K562 (cell line): ENCODE results near the gene VSTM2B. TPM values are rescaled to one million over a fixed set of nuclear protein-coding genes. Genes with fewer than 3 reads are reported as not detected.

ENCODE experiments used
- ATAC-seq: fragments of 200-7000 bp; cut with Tn5 transposase; 3 replicates; pipeline ENCODE4 v1.9.1; 2020; ENCODE audit warnings: moderate library complexity
- BruUV-seq: library from RNA; stranded (reverse); fragments of 400-500 nt; replicated peaks from 2 replicates; lab custom pipeline; 2021; lab: Mats Ljungman, UMichigan
- CTCF ChIA-PET: fragments of 300-600 bp; formaldehyde crosslinking; extraction: SDS; loops from one replicate; lab custom pipeline; 2021; ENCODE audit warnings: low intra/inter-chr PET ratio; lab: Yijun Ruan, JAX
- POLR2A ChIA-PET: fragments of 300-600, 350-650 bp; sonication (Branson Sonifier 250); formaldehyde crosslinking; extraction: SDS; loops from one replicate; lab custom pipeline; 2021; ENCODE audit warnings: antibody characterized with exemption, inconsistent platforms; lab: Yijun Ruan, JAX
- DNase-seq, 4 experiments: peaks; one replicate each; pipeline versions ENCODE4 v3.0.0 to v3.0.0-alpha.2; 2011 to 2018; ENCODE audit warnings: low spot score in 3 of 4, mixed read lengths in 3 of 4; ENCODE audit errors: extremely low read depth in 1 of 4
- FAIRE-seq: peaks from 2 replicates; lab custom pipeline; 2011; peaks lifted over from hg19 to GRCh38; lab: Jason Lieb, UNC
- H2AFZ ChIP-seq: 2 replicates; pipeline ENCODE4 v1.6.0; 2011; ENCODE audit warnings: low read depth, low read length, control low read depth, inconsistent platforms
- H3K27ac ChIP-seq: fragments of 200-600 bp; 3 replicates; pipeline ENCODE4 v1.8.0; 2011; ENCODE audit warnings: low read depth, mild to moderate bottlenecking, control low read depth, inconsistent platforms, low read length, moderate library complexity, mixed read lengths; ENCODE audit errors: extremely low read depth
- H3K27me3 ChIP-seq, 2 experiments: fragments of 300-600 bp in 1 of 2; 2 replicates in 1 of 2; 3 replicates in 1 of 2; pipeline versions ENCODE4 v1.6.0 to v1.8.0; 2011; ENCODE audit warnings: inconsistent platforms in 2 of 2, low read length in 2 of 2, mild to moderate bottlenecking in 1 of 2, mixed read lengths in 1 of 2, moderate library complexity in 1 of 2; ENCODE audit not compliant: control insufficient read depth in 2 of 2, insufficient read depth in 2 of 2
- H3K36me3 ChIP-seq: fragments of 300-600 bp; 3 replicates; pipeline ENCODE4 v1.8.0; 2011; ENCODE audit warnings: mild to moderate bottlenecking, low read length, inconsistent platforms; ENCODE audit not compliant: control insufficient read depth, insufficient read depth
- H3K4me1 ChIP-seq, 2 experiments: fragments of 200-600 bp in 1 of 2; replicated peaks in 1 of 2; 2 replicates in 1 of 2; 3 replicates in 1 of 2; pipeline versions ENCODE4 v1.5.1 to v1.8.0; 2011; ENCODE audit warnings: inconsistent platforms in 2 of 2, low read length in 2 of 2, mild to moderate bottlenecking in 1 of 2, mixed read lengths in 1 of 2, moderate library complexity in 1 of 2; ENCODE audit not compliant: control insufficient read depth in 2 of 2, insufficient read depth in 2 of 2
- H3K4me2 ChIP-seq: 2 replicates; pipeline ENCODE4 v1.6.1; 2011; ENCODE audit warnings: low read length, control low read depth, inconsistent platforms, mixed read lengths; ENCODE audit not compliant: insufficient read depth
- H3K4me3 ChIP-seq: fragments of 200-600 bp; sonication (generic), shearing (Covaris generic); 2 replicates; pipeline ENCODE4 v1.5.1; 2016; ENCODE audit warnings: control low read depth, inconsistent platforms
- H3K79me2 ChIP-seq: fragments of 200-600 bp; 3 replicates; pipeline ENCODE4 v1.8.0; 2011; ENCODE audit warnings: low read length, inconsistent platforms; ENCODE audit not compliant: control insufficient read depth, insufficient read depth
- H3K9ac ChIP-seq, 2 experiments: 2 replicates each; pipeline versions ENCODE4 v1.6.0 to v1.6.1; 2011; ENCODE audit warnings: low read depth in 2 of 2, low read length in 2 of 2, control low read depth in 1 of 2, inconsistent platforms in 1 of 2, mild to moderate bottlenecking in 1 of 2, mixed read lengths in 1 of 2; ENCODE audit not compliant: insufficient read depth in 1 of 2
- H3K9me1 ChIP-seq: one replicate; pipeline ENCODE4 v1.6.0; 2011; ENCODE audit warnings: inconsistent platforms, mild to moderate bottlenecking, low read length, moderate library complexity; ENCODE audit not compliant: control insufficient read depth, insufficient read depth
- H3K9me3 ChIP-seq: replicated peaks from 2 replicates; pipeline ENCODE4 v1.5.1; 2011; ENCODE audit warnings: low read depth, low read length, inconsistent platforms; ENCODE audit not compliant: control insufficient read depth, insufficient read depth
- H4K20me1 ChIP-seq: replicated peaks from 2 replicates; pipeline ENCODE4 v1.6.1; 2011; ENCODE audit warnings: low read length, inconsistent platforms, mixed read lengths; ENCODE audit not compliant: control insufficient read depth, insufficient read depth
- ATF1 ChIP-seq, 2 experiments: fragments of 450-650 bp in 1 of 2; IDR thresholded peaks; 2 replicates each; pipeline ENCODE4 v1.6.1; 2016; ENCODE audit warnings: missing compliant biosample characterization in 1 of 2, missing genetic modification characterization in 1 of 2
- CBX1 ChIP-seq: sonication (generic); IDR thresholded peaks from 2 replicates; pipeline ENCODE4 v1.6.1; 2016; ENCODE audit warnings: antibody characterized with exemption, low read depth, mild to moderate bottlenecking
- CREB1 ChIP-seq, 2 experiments: sonication (generic) in 1 of 2; formaldehyde crosslinking in 1 of 2; IDR thresholded peaks; 2 replicates each; pipeline versions ENCODE4 v1.6.1 to v1.8.0; 2012 to 2022; ENCODE audit warnings: inconsistent platforms in 1 of 2, mild to moderate bottlenecking in 1 of 2, missing genetic modification reagents in 1 of 2, moderate library complexity in 1 of 2
- NR1H2 ChIP-seq: sonication (generic); formaldehyde crosslinking; IDR thresholded peaks from 2 replicates; pipeline ENCODE4 v1.4.0; 2020; ENCODE audit warnings: mild to moderate bottlenecking, missing genetic modification reagents
- OTX1 ChIP-seq: fragments of 450-650 bp; formaldehyde crosslinking; IDR thresholded peaks from 2 replicates; pipeline ENCODE4 v1.4.0; 2022; ENCODE audit warnings: mild to moderate bottlenecking
- POLR2B ChIP-seq: fragments of 450-650 bp; IDR thresholded peaks from 2 replicates; pipeline ENCODE4 v1.6.1; 2018; ENCODE audit warnings: low read depth; ENCODE audit not compliant: partially characterized antibody
- RFX5 ChIP-seq: IDR thresholded peaks from 2 replicates; pipeline ENCODE4 v1.6.1; 2011; ENCODE audit warnings: low read depth, mild to moderate bottlenecking, improper control_type of control experiment, low read length
- STAT5A ChIP-seq: IDR thresholded peaks from 2 replicates; pipeline ENCODE4 v1.6.1; 2012; ENCODE audit warnings: low read length, inconsistent platforms, borderline replicate concordance
- ZNF561 ChIP-seq: fragments of 450-650 bp; formaldehyde crosslinking; conservative IDR thresholded peaks from 2 replicates; pipeline ENCODE4 v1.4.0; 2020; ENCODE audit warnings: mild to moderate bottlenecking, moderate library complexity
- WGBS: fragments of 100-300 bp; shearing (Covaris generic); methylation state at CpG from one replicate; pipeline ENCODE4 v1.1.6; 2016; ENCODE audit warnings: low coverage, mixed read lengths; ENCODE audit not compliant: insufficient coverage; ENCODE audit errors: missing lambda C conversion rate; 5-methylcytosine and 5-hydroxymethylcytosine counted together
- in situ Hi-C: fragments of 300-500 bp; cut with MboI; formaldehyde crosslinking; loops from 4 replicates; pipeline ENCODE4 v1.15.0; 2018; ENCODE audit warnings: inconsistent platforms, mixed read lengths
- intact Hi-C: fragments of 100-400 bp; cut with micrococcal nuclease; formaldehyde crosslinking; loops from 2 replicates; pipeline ENCODE4 v1.14.2; 2022
- polyA plus RNA-seq, 8 experiments: library from polyadenylated mRNA; depleted of rRNA in 4 of 8; stranded (reverse) in 5 of 8; unstranded in 3 of 8; fragments of >200 nt; fragmentation: Nextera tagmentation in 2 of 8; fragmentation: Illumina TruSeq in 1 of 8; extraction: Ambion mirVana in 2 of 8; extraction: Trizol in 1 of 8; gene quantifications; 2 replicates each; pipeline versions ENCODE4 v1.2.1 to v1.2.3, GENCODE V29; 2011 to 2014; ENCODE audit warnings: inconsistent platforms in 1 of 8, missing spikeins in 1 of 8
- total RNA-seq, 7 experiments: library from RNA; depleted of rRNA in 6 of 7; stranded (reverse); fragments of >200 nt in 6 of 7; fragmentation: Illumina TruSeq in 2 of 7; extraction: Trizol in 2 of 7; gene quantifications; 2 replicates each; pipeline versions ENCODE4 v1.2.1 to v1.2.3, GENCODE V29; 2011 to 2021; ENCODE audit warnings: low replicate concordance in 1 of 7
- TF ChIP-seq, protein P1 (sequence below): fragments of 250-450 bp; sonication (Bioruptor Pico); IDR thresholded peaks from 2 replicates; pipeline ENCODE4 v1.4.0; 2020; ENCODE audit warnings: mild to moderate bottlenecking, moderate library complexity
- TF ChIP-seq, protein P2 (sequence below): fragments of 450-650 bp; formaldehyde crosslinking; IDR thresholded peaks from 2 replicates; pipeline ENCODE4 v1.4.0; 2020; ENCODE audit warnings: mild to moderate bottlenecking, moderate library complexity
- TF ChIP-seq, protein P3 (sequence below): fragments of 250-450 bp; sonication (Bioruptor Pico); IDR thresholded peaks from 2 replicates; pipeline ENCODE4 v1.5.0; 2021

VSTM2B gene
- total and polyA plus RNA-seq, 9 of the 15 experiments (the other 6 are each of a cell fraction or from before 2014, with no cell fraction given), result not detected

DNA sequence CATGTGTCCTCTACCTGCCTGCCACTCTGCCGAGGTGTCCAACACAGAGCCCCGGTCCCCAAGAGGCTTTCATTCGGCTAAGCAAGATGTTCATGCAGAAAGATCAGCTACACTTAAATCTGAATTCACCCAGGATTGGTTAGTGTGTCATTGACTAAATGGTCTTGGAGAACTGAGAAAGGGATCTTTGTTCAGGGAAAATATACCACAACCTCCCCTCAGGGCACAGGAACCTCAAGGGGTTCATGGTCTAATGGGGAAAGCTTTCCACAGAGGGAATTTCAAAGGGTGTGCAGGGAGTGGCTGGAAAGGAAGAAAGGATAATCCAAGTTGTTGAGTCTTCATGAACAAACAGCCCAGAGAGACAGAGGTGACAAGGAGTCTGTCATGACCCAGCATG, 65.9 kb downstream of the VSTM2B start:
- ATAC-seq (no peak), DNase-seq (no peak), FAIRE-seq (no peak)
- peaks cover 0 to 7% of the 10 kb centered on the region in 2 experiments; a peak in 2 of 5 replicates for H3K4me1 ChIP-seq
- peaks cover 3% of the 10 kb centered on the region; the same call in 1 of the 2 replicates for H4K20me1 ChIP-seq
- intact Hi-C loops, result no loop called here
- H3K27me3 ChIP-seq, result peaks cover 8 to 22% of the 10 kb centered on the region in 2 experiments; a peak in 4 of 5 replicates
- H3K9me3 ChIP-seq, result no peaks in the 10 kb centered on the region
- H2AFZ ChIP-seq, result no peak overlapping the region
- H3K36me3 ChIP-seq, result no peaks in the 10 kb centered on the region
- H3K9ac ChIP-seq, result no peak overlapping the region
- H3K4me3 ChIP-seq, result no peak overlapping the region
- in situ Hi-C loops, result loop anchor here (25.0 kb wide), 1 partner anchor 854 kb away; no protein-coding TSS in a partner anchor
- no peaks in the 10 kb centered on the region for H3K9me1 ChIP-seq
- no peak overlapping the region for H3K4me2 ChIP-seq
- ChIA-PET POLR2A (no interaction called here), CTCF (no interaction called here)
- TF ChIP-seq CREB1 (IDR thresholded peaks at IDR 0.05), result no peak
- no peak for TF ChIP-seq CREB1 (CRISPR knock-in tag; IDR thresholded peaks at IDR 0.05)
- TF ChIP-seq OTX1 (CRISPR knock-in tag), result no peak
- TF ChIP-seq NR1H2, result no peak
- TF ChIP-seq STAT5A, result no peak
- TF ChIP-seq, protein P1, sequence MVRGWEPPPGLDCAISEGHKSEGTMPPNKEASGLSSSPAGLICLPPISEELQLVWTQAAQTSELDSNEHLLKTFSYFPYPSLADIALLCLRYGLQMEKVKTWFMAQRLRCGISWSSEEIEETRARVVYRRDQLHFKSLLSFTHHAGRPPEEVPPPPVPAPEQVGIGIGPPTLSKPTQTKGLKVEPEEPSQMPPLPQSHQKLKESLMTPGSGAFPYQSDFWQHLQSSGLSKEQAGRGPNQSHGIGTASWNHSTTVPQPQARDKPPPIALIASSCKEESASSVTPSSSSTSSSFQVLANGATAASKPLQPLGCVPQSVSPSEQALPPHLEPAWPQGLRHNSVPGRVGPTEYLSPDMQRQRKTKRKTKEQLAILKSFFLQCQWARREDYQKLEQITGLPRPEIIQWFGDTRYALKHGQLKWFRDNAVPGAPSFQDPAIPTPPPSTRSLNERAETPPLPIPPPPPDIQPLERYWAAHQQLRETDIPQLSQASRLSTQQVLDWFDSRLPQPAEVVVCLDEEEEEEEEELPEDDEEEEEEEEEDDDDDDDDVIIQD (CRISPR knock-in tag), result no peak
- no peak for TF ChIP-seq CBX1
- no peak for TF ChIP-seq ATF1 (CRISPR knock-in tag; IDR thresholded peaks at IDR 0.05)
- no peak for TF ChIP-seq ATF1 (tag; IDR thresholded peaks at IDR 0.05)
- TF ChIP-seq RFX5, result no peak
- TF ChIP-seq, protein P2, sequence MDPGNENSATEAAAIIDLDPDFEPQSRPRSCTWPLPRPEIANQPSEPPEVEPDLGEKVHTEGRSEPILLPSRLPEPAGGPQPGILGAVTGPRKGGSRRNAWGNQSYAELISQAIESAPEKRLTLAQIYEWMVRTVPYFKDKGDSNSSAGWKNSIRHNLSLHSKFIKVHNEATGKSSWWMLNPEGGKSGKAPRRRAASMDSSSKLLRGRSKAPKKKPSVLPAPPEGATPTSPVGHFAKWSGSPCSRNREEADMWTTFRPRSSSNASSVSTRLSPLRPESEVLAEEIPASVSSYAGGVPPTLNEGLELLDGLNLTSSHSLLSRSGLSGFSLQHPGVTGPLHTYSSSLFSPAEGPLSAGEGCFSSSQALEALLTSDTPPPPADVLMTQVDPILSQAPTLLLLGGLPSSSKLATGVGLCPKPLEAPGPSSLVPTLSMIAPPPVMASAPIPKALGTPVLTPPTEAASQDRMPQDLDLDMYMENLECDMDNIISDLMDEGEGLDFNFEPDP (CRISPR knock-in tag), result no peak
- no peak for TF ChIP-seq ZNF561
- no peak for TF ChIP-seq POLR2B
- TF ChIP-seq, protein P3, sequence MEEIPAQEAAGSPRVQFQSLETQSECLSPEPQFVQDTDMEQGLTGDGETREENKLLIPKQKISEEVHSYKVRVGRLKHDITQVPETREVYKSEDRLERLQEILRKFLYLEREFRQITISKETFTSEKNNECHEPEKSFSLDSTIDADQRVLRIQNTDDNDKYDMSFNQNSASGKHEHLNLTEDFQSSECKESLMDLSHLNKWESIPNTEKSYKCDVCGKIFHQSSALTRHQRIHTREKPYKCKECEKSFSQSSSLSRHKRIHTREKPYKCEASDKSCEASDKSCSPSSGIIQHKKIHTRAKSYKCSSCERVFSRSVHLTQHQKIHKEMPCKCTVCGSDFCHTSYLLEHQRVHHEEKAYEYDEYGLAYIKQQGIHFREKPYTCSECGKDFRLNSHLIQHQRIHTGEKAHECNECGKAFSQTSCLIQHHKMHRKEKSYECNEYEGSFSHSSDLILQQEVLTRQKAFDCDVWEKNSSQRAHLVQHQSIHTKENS (CRISPR knock-in tag), result no peak
- 3% methylated on average over 3 of the region's 3 CpGs for WGBS
- H3K27ac ChIP-seq, result no peak overlapping the region
- H3K79me2 ChIP-seq, result no peaks in the 10 kb centered on the region
- no TSS peak for BruUV-seq
